GM12892 (cell line): ENCODE results near the gene ATP1B3.

Experiments used
- POLR2A ChIP-seq: IDR thresholded peaks from 2 replicates; pipeline ENCODE4 v1.6.1; 2011; ENCODE audit warnings: low read depth, low read length, control low read depth
- POLR2AphosphoS5 ChIP-seq: IDR thresholded peaks from 2 replicates; pipeline ENCODE4 v1.6.1; 2011; ENCODE audit warnings: low read depth, low read length, control low read depth

DNA sequence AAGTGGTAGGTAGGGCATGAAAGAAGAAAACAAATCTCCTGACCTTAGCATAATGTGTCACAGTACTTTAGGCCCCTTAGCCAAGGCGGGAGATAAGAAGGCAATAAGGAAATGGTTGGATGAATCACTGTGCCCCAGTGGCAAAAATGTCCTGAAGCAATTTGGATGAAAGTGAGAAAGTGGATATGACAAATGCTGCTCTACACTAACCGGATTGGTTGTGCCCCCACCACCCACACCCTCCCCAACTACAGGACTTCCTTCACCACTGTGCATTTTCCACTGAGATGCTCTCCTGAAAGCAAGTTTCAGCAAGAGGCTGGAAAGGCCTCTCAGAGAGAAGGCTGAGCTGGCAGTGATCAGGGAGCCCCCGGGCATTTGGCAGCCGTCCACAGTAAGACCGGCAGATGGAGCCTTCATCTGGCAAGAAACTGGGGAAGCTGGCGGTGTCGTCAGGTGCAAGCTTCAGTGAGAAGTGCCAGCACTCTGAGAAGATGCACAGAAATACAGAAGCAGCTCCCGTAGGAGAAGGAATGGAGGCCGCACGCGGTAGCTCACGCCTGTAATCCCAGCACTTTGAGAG lies 63.8 kb downstream of the ATP1B3 start:
- TF ChIP-seq POLR2A = no peak
- TF ChIP-seq POLR2AphosphoS5 = no peak
